GM18907 (cell line): ENCODE data around the gene HMGXB3.

Source experiments
- ATAC-seq: cut with Tn5 transposase; IDR thresholded peaks from one replicate; pipeline ENCODE4 v1.9.1; 2021; ENCODE audit warnings: mild to moderate bottlenecking, moderate library complexity; ENCODE audit not compliant: unreplicated experiment

HMGXB3 gene, protein sequence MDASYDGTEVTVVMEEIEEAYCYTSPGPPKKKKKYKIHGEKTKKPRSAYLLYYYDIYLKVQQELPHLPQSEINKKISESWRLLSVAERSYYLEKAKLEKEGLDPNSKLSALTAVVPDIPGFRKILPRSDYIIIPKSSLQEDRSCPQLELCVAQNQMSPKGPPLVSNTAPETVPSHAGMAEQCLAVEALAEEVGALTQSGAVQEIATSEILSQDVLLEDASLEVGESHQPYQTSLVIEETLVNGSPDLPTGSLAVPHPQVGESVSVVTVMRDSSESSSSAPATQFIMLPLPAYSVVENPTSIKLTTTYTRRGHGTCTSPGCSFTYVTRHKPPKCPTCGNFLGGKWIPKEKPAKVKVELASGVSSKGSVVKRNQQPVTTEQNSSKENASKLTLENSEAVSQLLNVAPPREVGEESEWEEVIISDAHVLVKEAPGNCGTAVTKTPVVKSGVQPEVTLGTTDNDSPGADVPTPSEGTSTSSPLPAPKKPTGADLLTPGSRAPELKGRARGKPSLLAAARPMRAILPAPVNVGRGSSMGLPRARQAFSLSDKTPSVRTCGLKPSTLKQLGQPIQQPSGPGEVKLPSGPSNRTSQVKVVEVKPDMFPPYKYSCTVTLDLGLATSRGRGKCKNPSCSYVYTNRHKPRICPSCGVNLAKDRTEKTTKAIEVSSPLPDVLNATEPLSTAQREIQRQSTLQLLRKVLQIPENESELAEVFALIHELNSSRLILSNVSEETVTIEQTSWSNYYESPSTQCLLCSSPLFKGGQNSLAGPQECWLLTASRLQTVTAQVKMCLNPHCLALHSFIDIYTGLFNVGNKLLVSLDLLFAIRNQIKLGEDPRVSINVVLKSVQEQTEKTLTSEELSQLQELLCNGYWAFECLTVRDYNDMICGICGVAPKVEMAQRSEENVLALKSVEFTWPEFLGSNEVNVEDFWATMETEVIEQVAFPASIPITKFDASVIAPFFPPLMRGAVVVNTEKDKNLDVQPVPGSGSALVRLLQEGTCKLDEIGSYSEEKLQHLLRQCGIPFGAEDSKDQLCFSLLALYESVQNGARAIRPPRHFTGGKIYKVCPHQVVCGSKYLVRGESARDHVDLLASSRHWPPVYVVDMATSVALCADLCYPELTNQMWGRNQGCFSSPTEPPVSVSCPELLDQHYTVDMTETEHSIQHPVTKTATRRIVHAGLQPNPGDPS (N-terminal part only)

GRCh38 chr5:150000256-150000989, at the start of gene HMGXB3, which contains the start of gene TIGD6:
Gene HMGXB3 (plus strand): TSS chr5:150000739. CDS start chr5:150004853, 4,114 bp downstream.
Gene TIGD6 (minus strand): TSS chr5:150000654. CDS start chr5:149996348, 4,306 bp downstream.
- ATAC-seq, result peak; percentile 91

DNA sequence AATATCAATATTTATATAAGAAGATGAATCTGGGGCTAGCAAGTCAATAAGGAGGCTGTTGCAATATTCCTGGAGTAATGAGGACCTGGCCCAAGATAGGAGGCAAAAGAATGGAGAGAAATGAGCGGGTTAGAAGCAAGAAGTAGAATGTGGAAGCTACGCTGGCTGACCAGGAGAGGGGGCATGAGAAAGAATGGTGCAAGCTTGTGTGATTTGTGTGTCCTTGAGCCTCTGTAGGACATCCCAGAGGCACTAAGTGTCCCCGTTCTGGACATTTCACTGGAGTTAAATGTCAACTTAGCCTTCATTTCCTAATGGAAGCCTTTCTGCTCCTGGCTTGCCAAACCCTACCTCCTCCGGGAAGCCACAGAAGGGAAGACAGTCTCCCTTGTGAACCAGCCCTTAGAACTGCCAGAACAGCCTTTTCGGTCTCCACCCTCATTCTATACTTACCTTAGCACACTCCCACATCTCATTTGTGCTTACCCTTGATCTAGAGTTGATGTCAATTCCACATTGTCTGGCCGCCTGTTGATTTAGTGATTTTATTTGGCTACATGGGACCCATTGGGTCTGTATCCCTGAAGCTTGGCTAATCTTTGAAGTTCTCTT, 49.3 kb upstream of the HMGXB3 start:
- no peak for ATAC-seq

GRCh38 chr5:149953436-149954121, 47.0 kb upstream of the HMGXB3 start:
- ATAC-seq, result no peak

GRCh38 chr5:149954798-149955197, 45.7 kb upstream of the HMGXB3 start:
- no peak for ATAC-seq

GRCh38 chr5:149956685-149957084, 43.9 kb upstream of the HMGXB3 start:
- no peak for ATAC-seq

- no peak for ATAC-seq
These were observed 42.7 kb upstream of the HMGXB3 start for GRCh38 chr5:149957855-149958254.

DNA sequence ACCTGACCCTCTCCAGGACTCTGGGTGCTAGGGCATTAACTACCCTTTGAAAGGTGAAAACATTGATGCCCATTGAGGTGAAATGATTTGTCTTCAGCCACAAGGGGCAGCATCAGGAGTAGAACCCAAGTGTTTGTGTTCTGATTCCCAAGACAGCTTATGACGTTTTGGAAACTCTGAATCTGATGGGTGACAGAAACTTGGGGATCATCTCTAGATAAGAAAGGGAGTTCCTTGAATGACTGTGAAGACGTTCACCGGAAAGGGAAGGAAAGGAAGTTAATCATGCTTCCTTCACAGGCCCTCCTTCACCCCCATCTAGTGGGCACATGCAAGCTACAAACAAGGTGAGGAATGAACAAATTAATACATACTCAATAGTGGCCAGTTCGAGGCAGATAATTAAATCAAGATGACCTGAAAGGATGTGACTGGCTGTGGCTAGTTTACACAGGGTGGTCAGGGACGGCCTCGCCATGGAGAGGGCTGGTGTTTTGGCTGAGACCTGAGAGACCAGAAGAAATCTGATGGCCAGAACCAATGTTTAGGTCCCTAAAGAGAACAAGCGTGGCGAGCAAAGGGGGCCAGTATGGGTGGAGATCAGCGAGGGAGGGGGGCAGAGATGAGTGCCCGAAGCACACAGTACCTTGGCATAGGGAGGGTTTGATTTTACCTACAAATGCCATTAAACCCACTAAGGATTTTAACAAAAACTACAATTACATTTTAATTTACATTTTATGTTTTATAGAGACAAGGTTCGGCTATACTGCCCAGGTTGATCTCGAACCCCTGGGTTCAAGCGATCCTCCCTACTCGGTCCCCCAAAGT, 40.9 kb upstream of the HMGXB3 start:
- peak; percentile 24 for ATAC-seq

DNA sequence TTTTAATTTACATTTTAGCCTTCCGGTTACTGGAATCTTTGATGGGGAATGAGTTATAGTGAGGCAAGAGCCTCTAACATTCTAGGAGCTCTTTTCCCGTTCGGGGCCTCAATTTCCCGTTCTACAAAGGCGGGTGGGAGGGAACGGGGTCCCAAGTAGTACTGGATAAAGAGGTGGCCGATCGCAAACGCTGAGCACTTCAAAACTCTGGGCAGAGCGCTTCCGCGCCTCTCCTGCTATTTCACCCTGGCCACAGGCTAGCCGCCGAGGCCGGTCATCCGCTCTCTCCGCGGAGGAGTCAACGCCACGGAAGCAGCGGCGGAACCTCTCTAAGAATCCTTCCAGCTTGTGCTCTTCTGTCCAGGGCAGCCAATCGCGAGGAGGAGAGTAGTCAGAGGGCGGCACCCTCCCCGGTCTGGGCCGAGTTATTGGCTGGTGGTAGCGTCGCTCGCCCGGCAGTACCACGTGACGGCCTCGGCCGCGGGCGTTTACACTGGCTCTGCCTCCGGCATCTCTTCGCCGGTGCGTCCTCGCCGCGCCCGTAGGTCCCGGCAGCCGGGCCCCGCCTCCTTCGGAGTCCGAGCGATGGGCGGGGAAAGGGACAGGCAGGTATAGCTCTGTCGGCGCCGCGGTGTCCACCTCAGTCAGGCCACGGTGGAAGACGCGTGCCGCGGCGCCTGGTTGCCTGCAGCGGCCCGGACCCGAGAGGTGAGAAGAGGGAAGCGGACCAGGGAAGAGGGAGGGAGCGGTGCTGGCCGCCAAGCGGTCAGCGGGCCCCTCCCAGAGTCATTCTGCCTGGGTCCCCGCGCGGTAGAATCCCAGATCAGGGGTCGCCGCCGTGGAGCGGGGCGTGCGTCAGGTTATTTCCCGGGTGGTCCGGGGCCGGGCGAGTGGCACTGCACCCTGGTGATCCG, 40.0 kb upstream of the HMGXB3 start, which contains the start of gene SLC26A2:
TSS of gene SLC26A2 (plus strand) at position 487 of the 914 bp plus-strand sequence. CDS start 16,895 bp downstream, outside the sequence.
- peak; percentile 99 for ATAC-seq

GRCh38 chr5:149961186-149961685, 39.3 kb upstream of the HMGXB3 start:
- no peak for ATAC-seq

DNA sequence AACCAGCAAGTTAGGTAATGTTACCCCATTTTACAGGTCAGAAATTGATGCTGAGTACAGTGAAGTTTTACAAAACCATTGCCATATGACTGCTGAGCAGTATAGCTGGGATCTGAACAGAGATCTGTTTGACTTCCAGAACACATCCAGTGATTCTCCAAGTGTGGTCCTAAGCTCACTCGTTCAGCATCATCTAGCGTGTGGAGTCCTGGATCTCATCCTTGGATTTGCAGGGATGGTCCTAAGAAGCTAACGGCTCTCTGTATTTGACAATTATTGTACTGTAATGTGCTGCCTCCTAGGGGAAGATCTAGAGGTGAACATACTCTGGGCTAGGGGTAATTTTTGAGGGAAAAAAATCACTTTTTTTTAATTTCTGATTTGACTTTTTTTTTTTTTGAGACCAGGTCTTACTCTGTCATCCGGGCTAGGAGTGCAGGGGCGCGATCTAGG, 38.6 kb upstream of the HMGXB3 start:
- ATAC-seq, result no peak

DNA sequence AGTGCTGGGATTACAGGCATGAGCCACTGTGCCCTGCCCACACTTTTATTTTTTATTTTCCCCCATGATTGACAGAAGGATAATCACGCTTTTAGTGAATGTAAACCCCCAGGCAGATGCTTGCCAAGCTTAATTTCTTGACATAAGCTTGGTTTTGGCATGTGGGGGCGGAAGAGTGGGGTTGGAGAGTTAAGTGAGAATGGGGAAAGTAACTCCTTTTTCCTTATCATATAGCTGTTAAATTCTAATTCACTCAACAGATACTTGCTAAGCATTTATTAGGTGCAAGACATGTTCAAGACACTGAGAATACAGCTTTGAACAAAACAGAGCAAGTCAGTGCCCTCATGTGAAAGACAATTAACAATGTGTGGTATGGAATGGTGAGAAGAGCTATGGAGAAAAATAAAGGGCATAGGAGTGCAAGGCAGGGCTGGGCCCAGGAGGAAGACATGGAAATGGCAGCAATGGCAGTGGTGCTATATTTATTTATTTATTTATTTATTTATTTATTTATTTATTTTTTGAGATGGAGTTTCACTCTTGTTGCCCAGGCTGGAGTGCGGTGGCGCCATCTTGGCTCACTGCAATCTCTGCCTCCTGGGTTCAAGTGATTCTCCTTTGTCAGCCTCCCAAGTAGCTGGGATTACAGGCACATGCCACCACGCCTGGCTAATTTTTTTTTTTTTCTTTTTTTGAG, 37.8 kb upstream of the HMGXB3 start:
- ATAC-seq, result no peak

GRCh38 chr5:149963729-149964128, 36.8 kb upstream of the HMGXB3 start:
- no peak for ATAC-seq

- ATAC-seq, result no peak
These were observed 33.6 kb upstream of the HMGXB3 start for GRCh38 chr5:149966946-149967345.

DNA sequence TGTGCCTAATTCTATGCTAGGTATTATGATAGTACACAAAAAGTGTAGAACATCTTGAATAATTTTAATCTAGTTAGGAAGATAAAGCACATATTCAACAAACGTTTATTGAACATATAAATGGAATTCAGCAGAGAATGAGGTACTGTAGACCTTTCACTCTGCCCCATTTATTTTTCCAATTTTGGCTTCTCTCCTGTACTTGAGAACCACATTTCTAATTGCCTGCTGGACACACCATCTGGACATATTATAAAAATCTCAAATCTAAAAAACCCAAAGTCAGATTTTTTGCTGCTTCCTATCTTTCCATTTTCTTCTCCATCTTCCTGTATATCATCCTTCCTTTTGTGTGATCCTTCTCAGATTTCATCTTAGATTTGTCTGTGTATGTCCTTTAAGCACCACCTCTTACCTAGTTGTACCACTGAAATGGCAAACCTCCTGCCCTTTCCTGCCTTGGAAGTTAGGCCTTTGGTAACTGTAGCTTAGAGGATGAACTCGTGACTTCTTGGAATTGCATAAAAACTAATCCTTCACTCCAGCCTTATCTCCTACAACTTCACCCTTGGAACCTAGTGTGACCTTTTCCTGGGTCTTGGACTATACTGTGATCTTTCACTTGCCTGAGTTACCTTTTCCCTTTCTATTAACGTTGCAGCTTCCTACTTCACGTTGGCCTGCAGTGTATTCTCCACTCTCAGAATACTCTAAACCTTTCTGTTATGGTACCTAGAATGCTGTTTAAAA, 31.2 kb upstream of the HMGXB3 start:
- no peak for ATAC-seq

- ATAC-seq, result no peak
These were observed 25.1 kb upstream of the HMGXB3 start for GRCh38 chr5:149975409-149975808.

GRCh38 chr5:149979896-149980295, 20.6 kb upstream of the HMGXB3 start:
- no peak for ATAC-seq
